ENCODE results near the gene TPK1.

GRCh38 chr7:144518360-144518759 is 317.5 kb downstream of the TPK1 start:
- TF ChIP-seq POLR2A (IDR thresholded peaks at IDR 0.05; ENCODE audit: control extremely low read depth in 1 of 2, low read depth in 2 of 2, low read length in 2 of 2) (no peak), EP300 (IDR thresholded peaks at IDR 0.05; ENCODE audit: borderline replicate concordance in 1 of 2, low read depth in 2 of 2, low read length in 2 of 2) (no peak), EZH2 (IDR thresholded peaks at IDR 0.05; ENCODE audit: low read depth, low read length, severe bottlenecking) (no peak), FOSL1 (IDR thresholded peaks at IDR 0.05; ENCODE audit: insufficient read depth, low read depth, low read length) (no peak), RAD21 (IDR thresholded peaks at IDR 0.05 in 1 of 2, conservative IDR thresholded peaks at IDR 0.05 in 1 of 2; ENCODE audit: low read depth in 2 of 2, low read length in 2 of 2) (no peak), MAFK (IDR thresholded peaks at IDR 0.05; ENCODE audit: low read depth, low read length) (no peak), CTCF (IDR thresholded peaks at IDR 0.05; ENCODE audit: control extremely low read depth in 1 of 3, insufficient read depth in 1 of 3, low read depth in 1 of 3, low read length in 3 of 3) (no peak), GABPA (IDR thresholded peaks at IDR 0.05; ENCODE audit: borderline replicate concordance, insufficient read depth, low read length) (no peak), E2F6 (IDR thresholded peaks at IDR 0.05) (no peak)

Measured in H1 (cell line).